ENCODE results near the gene SMURF1. TPM values are rescaled to one million over a fixed set of nuclear protein-coding genes. Genes with fewer than 3 reads are reported as not detected.
A peak's percentile ranks its signal among the peaks of the same experiment; 100 is the strongest.

Gene SMURF1
- total RNA-seq, 2 donors from 2014 or later, result 33.8 to 40.9 TPM

GRCh38 chr7:99097730-99098129 lies 46.2 kb downstream of the SMURF1 start:
- TF ChIP-seq CTCF (IDR thresholded peaks at IDR 0.05), result no peak
- peak overlapping the region; percentile 62 to 69 for H3K27ac ChIP-seq
- H3K4me3 ChIP-seq, result no peak overlapping the region
- no peaks in the 10 kb centered on the region for H3K36me3 ChIP-seq
- peaks cover 22 to 69% of the 10 kb centered on the region in 2 donors for H3K4me1 ChIP-seq (ENCODE audit: control insufficient read depth in 1 of 2, low read depth in 2 of 2)
- no peaks in the 10 kb centered on the region for H3K9me3 ChIP-seq
- no peaks in the 10 kb centered on the region for H3K27me3 ChIP-seq (replicated peaks; ENCODE audit: insufficient read depth)
- DNase-seq (ENCODE audit: low spot score) (no peak), ATAC-seq (ENCODE audit: insufficient number of reproducible peaks, low FRiP score, low read depth) (no peak)

DNA sequence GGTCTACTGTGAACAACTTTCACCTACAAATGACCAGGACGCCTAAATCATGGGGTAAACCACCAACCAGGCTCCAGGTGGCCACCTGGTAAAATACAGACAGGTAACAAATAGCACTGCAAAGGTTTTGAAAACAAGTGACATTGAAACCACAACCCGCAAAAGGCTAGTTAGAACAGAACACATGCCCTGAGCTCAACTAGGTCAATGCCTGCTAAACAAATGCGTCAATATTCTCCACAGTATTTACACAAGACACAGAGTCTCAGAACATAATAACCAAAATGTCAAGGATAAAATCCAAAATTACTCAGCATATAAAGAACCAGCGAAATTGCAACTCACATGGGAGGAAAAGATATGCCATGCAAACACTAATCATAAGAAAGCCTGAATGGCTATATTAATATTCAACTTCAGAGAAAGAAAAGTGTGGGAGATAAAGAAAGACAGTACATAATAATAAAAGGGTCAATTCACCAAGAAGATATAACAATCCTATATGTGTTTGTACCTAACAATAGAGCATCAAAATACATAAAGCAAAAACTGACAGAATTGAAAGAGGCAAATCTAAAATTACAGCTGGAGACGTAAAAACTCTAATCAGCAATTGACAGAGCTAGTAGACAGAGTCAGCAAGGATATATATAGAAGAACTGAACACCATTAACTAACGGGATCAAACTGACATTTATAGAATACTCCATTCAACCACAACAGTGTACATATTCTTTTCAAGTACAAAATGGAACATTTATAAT lies 47.6 kb downstream of the SMURF1 start:
- no peak for TF ChIP-seq CTCF (IDR thresholded peaks at IDR 0.05)
- no peaks in the 10 kb centered on the region for H3K27me3 ChIP-seq (replicated peaks; ENCODE audit: insufficient read depth)
- DNase-seq (ENCODE audit: low spot score), result no peak
- H3K4me1 ChIP-seq (ENCODE audit: control insufficient read depth in 1 of 2, low read depth in 2 of 2), result peaks cover 22 to 74% of the 10 kb centered on the region in 2 donors
- H3K9me3 ChIP-seq, result no peaks in the 10 kb centered on the region
- H3K27ac ChIP-seq, result peak overlapping the region; percentile 69 to 74
- peak overlapping the region; percentile 4 for H3K4me3 ChIP-seq
- no peaks in the 10 kb centered on the region for H3K36me3 ChIP-seq
- ATAC-seq (ENCODE audit: insufficient number of reproducible peaks, low FRiP score, low read depth), result peak; percentile 39

- peaks cover 22 to 74% of the 10 kb centered on the region in 2 donors for H3K4me1 ChIP-seq (ENCODE audit: control insufficient read depth in 1 of 2, low read depth in 2 of 2)
- H3K36me3 ChIP-seq, result no peaks in the 10 kb centered on the region
- H3K27ac ChIP-seq, result peak overlapping the region; percentile 69 to 74
- DNase-seq (ENCODE audit: low spot score) (no peak), ATAC-seq (ENCODE audit: insufficient number of reproducible peaks, low FRiP score, low read depth) (no peak)
- H3K4me3 ChIP-seq, result peak overlapping the region; percentile 4
- H3K9me3 ChIP-seq, result no peaks in the 10 kb centered on the region
- TF ChIP-seq CTCF (IDR thresholded peaks at IDR 0.05), result no peak
- no peaks in the 10 kb centered on the region for H3K27me3 ChIP-seq (replicated peaks; ENCODE audit: insufficient read depth)
Observed at GRCh38 chr7:99095698-99096097, 48.2 kb downstream of the SMURF1 start.

DNA sequence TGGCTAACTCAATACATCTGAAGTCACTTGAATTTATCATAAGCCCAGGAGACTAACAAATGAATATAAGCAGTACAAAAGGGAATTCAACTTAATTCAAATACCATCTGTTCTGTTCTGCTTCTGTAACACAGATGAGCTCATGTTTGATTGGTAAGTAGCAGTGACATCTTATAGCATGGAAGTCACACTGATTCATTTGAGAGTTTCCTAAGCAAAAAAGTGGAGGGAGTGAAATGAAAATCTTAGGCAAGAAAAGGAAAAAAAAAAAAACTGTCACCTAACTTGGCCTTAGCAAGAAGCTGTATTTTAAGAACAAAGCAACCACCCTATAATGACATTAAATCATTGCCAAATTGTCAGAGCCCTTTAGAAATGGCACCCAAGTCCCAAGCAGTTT lies 49.5 kb downstream of the SMURF1 start:
- peak overlapping the region; percentile 13 to 74 for H3K27ac ChIP-seq
- no peak for TF ChIP-seq CTCF (IDR thresholded peaks at IDR 0.05)
- peaks cover 19 to 65% of the 10 kb centered on the region in 2 donors for H3K4me1 ChIP-seq (ENCODE audit: control insufficient read depth in 1 of 2, low read depth in 2 of 2)
- no peak for ATAC-seq (ENCODE audit: insufficient number of reproducible peaks, low FRiP score, low read depth)
- no peak overlapping the region for H3K4me3 ChIP-seq
- H3K36me3 ChIP-seq, result no peaks in the 10 kb centered on the region
- H3K9me3 ChIP-seq, result no peaks in the 10 kb centered on the region
- DNase-seq (ENCODE audit: low spot score), result no peak
- H3K27me3 ChIP-seq (replicated peaks; ENCODE audit: insufficient read depth), result no peaks in the 10 kb centered on the region

DNA sequence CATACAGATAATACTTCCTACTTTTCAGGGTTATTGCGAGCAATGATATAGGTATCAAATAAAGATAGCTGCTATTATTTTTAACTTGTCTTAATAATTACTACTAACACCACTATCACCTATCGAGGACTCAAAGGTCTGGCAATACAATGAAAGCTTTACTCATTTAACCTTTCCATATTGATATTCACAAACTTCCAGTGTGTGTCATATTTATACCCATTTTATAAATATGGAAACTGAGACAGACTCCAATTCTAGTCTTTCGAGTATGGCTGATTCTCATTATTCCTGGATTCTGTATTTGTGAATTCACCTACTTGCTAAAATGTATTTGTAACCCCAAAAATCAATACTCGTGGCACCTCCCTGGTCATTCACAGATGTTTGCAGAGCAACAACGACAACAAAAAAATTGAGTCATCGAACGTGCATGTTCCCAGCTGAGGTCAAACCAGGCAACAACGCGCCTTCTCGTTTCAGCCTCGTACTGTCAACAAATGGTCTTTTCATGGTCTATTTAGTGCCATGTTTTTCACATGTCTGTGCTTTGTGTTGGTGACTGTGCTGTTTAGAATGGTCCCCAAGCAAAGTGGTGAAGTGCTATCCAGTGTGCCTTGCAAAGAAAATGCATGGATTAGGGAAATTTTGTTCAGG lies 51.7 kb downstream of the SMURF1 start:
- Histone ChIP-seq H3K4me3 (no peak overlapping the region), H3K27me3 (replicated peaks; ENCODE audit: insufficient read depth) (no peaks in the 10 kb centered on the region), H3K27ac (no peak overlapping the region), H3K9me3 (no peaks in the 10 kb centered on the region), H3K4me1 (ENCODE audit: control insufficient read depth in 1 of 2, low read depth in 2 of 2) (peaks cover 18 to 52% of the 10 kb centered on the region in 2 donors), H3K36me3 (no peaks in the 10 kb centered on the region)
- no peak for DNase-seq (ENCODE audit: low spot score)
- no peak for ATAC-seq (ENCODE audit: insufficient number of reproducible peaks, low FRiP score, low read depth)
- TF ChIP-seq CTCF (IDR thresholded peaks at IDR 0.05), result no peak
